HG03025 (cell line): ENCODE data around the gene OGA.

ENCODE experiments used
- ATAC-seq: cut with Tn5 transposase; IDR thresholded peaks from one replicate; pipeline ENCODE4 v1.9.1; 2021; ENCODE audit warnings: mild to moderate bottlenecking, moderate library complexity; ENCODE audit not compliant: unreplicated experiment, low FRiP score

The OGA gene

GRCh38 chr10:101837748-101838147 is 19.5 kb upstream of the OGA start:
- ATAC-seq = no peak

GRCh38 chr10:101835362-101835761 is 17.1 kb upstream of the OGA start:
- no peak for ATAC-seq

- no peak for ATAC-seq
Observed at GRCh38 chr10:101834341-101834740, 16.1 kb upstream of the OGA start.

- ATAC-seq = no peak
Observed at GRCh38 chr10:101833466-101833865, 15.2 kb upstream of the OGA start.

DNA sequence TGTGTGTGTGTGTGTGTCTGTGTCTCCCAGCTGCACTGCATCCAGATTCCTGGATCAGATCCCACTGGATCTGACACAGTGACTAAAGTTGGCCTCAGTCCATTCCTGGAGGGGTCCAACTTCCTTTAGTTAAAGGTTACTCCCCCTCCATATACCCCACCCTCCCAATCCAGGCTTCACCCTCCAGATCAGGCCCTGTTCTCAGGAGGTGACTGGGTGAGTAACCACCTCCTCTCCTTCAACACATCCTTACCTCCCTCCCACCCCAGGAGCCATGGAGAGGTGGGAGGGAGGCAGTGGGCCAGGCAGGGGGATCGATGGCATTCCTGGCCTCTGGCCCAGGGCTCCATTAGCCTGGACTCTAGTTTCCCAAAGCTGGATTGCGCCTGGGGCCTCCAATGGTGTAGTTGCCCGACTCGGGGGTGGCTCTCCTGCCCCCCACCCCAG is 14.1 kb upstream of the OGA start:
- no peak for ATAC-seq

GRCh38 chr10:101831169-101831811 is 13.0 kb upstream of the OGA start:
- no peak for ATAC-seq

- ATAC-seq = peak; percentile 69
Observed at GRCh38 chr10:101830322-101831168, 12.3 kb upstream of the OGA start.

DNA sequence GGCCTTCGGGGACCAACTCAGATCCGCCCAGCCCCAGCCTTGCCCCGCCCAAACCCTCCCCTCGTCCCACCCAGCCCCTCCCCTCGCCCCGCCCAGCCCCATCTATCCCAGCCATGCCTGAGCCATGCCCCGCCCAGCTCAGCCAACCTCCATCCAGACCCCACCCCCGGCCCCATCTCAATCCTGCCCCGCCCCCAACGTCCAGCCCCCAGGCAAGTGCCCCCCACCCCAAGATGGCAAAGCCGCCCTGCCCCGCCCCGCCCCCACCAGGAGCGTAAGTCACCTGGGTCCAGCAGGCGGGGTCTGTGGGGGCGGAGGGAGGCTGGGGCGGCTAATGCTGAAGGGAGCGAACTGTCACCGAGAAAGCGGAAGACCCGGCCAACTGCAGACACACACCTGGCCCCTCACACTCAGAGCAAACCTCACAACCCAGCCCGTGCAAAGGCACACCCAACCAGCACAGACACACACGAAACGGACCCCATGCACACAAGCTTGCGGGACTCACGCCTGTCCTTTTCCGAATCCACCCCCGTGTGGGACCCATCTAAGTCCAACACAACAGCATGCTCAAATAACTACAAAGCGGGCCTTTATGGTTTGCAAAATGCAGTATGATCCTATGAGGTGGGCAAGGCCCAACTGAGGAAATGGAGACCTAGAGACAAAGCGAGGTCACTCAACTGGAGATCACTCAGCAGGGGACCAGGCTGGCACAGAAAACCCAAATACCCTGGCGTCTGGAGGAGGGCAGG is 11.5 kb upstream of the OGA start:
- peak; percentile 9 for ATAC-seq

DNA sequence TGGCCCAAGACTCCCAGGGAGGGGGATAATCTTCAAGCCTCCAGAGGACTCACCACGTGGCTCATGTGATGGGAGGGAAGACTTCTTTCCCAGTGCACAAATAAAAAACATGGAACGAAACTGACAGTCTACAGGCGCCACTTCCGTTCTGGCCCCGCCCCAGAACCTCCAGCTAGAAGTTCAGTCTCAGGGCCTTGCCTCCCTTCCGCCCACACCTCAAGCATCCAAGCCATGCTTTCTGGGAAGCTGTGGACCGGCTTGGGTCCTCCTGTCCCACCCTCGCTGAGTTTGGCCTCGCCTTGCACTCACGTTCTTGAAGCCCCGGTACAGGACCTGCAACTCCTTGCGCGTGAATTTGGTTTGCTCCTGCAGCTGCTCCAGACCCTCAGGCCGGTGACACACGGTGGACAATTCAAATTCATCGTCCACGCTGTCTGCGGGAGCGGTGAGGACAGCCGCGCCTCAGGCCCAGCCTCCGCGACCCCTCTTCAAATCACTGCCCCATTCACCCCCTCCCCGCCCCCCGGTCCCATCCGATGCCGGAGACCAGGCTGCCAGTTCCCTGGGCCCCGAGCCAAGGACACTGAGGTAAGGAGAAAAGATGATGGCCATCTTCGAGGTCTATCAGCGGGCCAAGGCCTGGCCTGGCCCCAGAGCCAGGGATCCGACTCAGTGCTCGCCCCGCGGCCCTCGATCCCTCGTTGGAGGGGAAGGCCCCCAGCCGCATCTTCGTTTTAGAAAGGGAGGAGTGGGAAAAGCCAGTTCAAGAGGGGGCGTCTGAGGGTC is 10.7 kb upstream of the OGA start:
- no peak for ATAC-seq

DNA sequence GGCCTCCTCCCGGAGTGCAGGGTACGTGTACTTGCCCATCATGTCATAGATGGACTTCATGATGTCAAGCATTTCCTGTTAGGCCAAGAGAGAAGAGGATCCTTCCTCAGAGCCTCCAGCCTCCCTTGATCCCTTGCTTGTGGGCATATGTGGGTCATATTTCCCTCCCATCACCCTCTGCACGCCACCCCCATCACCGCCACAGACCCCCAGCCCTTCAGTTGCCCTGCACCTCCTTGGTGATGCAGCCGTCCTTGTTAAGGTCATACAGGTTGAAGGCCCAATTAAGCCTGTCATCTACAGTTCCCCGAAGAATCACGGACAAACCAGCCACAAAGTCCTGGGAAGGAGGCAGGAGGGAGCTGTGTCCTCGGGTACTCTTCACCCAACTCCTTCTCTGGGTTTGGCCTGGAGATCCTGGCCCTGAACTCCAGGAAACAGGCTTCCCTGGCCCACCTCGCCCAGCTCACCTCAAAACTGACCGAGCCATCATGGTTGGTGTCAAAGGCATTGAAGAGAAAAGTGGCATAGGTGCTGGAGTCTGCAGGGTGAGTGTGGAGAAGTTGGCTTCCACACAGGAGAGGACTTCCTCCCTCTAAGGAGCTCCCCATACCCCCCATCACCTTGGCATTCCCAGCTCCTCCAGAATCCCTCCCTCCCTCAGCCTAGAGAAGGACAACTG is 9.8 kb upstream of the OGA start:
- no peak for ATAC-seq

GRCh38 chr10:101826852-101827434 is 8.7 kb upstream of the OGA start:
- ATAC-seq = no peak

DNA sequence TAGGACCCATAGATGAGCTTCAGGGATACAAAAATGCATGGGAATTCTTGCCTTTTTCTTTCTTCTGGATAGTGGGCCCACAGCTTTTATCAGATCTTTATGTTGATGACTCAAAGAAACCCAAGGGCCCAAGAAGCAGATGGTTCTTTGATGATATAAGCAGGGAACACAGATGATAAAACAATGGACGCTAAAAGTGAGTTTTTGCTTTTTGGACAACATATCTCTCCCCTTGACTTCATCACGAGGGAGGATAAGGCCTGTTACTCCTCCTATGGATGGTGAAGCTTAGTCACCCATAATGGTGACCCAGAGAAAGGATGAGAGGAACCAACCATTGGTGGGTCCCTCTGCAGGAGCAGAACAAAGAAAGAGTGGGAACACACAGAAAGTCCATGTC is 6.5 kb upstream of the OGA start:
- no peak for ATAC-seq

GRCh38 chr10:101818872-101819633 is 809 bp upstream of the OGA start:
- peak; percentile 7 for ATAC-seq

DNA sequence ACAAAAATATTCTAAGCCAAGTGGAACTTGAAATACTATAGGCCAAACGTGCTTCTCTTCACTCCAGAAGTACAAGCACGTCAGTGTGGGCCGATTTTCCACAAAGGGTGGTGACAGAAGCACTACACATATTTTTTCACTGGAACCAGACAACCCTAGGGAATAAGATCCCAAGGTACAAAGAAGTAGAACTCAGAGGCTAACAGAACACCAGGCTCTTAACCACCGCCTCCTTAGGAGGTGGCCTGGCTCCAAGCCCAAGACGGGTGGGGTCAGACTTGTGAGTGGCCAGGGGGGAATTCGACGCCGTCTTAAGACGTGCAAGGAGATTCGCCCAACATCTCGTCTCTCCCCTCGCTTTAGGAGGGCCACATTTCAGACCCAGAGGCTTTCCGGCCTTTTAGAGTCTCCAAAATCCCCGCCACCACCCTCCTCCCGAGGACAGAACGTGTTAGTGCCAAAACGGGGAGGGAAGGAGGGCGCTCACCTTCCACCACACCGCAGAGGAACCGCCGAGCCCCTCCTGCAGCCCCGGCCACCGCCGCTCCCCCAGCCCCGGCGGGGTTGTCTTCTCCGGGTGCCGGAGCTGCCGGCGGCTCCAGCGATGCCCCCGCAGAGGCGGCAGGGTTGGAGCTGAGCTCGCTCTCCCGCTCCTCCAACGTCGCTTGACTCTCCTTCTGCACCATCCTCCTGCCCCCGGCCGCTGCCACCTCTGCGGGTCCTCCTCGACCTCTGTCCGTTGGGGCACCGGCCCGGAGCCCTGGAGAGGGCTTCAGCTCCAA is 716 bp downstream of the OGA start:
- ATAC-seq = no peak

DNA sequence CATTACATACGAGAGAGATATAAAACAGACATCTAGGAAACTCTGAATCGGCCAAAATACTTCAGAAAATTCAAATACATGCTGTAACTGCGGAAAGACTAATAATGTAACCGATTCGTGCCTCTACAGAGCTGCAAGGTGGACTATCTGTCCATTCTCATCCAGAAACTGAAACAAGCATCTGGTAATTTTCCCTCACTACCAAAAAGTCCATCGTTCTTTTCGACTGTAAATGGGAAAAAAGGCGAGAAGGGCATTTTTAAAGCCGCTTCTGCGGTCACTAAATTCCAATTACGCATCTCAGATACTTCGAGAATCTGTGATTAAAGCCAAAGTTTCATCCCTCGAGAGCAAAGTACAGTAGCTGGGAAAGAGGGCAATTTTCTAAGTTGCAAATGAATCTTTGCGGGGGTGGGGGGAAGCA is 1.3 kb downstream of the OGA start:
- ATAC-seq = no peak

DNA sequence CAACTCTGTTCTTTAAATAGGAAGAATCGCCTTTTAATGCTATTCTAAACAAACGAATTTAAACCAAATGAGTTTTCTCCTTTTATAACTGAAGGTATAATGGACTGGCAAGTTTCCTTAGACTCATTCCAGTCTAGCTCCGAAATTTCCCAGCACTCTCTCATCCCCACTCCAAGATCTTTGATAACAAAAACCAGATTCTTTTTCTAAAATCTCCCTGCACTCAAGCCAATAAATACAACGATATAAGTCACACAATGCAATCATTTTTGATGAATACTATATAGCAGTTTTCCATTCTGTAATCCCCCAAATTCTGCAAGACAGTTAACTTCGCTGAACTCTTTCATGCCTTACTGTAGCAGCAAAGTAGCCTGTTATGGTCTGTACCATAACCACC is 1.9 kb downstream of the OGA start:
- no peak for ATAC-seq

DNA sequence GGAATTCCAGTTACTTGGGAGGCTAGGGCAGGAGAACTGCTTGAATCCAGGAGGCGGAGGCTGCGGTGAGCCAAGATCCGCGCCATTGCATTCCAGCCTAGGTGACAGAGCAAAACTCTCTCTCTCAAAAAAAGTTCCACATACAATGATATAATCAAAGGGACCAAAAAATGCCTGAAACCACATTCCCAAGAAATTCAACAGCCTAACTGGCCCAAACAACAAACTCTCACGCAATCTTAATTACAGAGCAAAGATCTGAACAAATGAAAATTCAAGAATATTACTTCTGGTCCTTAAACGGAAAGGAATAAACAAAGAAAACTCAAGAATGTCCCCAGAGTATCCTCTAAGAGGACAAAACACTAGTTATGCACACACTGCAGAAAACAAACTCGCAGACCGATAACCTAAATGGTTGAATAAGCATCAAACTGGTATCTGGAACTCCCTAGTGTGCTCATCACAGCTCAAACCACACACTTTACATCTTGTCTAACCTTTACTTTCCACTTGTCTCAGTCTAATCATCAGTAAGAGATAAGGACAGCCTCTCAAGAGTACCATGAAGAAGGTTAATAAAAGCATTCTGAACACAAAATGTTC is 3.7 kb downstream of the OGA start:
- ATAC-seq = no peak

DNA sequence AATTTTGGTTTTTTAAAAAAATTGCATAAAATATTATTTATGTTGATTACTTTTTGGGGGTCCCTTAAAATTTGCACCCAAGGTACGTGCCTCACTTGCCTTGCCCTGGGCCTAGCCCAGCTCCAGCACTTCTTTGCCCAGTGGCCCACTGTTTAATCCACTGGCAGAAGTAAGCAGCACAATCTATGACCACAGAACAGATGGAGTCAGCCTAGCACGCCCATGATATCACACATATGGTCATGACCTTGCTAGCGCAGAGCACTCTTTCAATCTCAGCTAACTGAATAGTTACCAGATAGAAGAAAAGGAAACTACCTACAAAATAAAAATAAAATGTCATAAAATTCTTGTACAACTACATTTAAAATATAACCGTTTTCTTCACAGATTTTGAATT is 5.6 kb downstream of the OGA start:
- ATAC-seq = no peak
